B cell (primary cell): ENCODE measurements around the gene ARHGAP42.

Source experiments
- EZH2 ChIP-seq: IDR thresholded peaks from 2 replicates; pipeline ENCODE4 v1.6.1; 2012; ENCODE audit warnings: borderline replicate concordance, low read depth, mild to moderate bottlenecking, moderate library complexity, low read length; ENCODE audit not compliant: insufficient read depth, poor library complexity, severe bottlenecking
- TF ChIP-seq, protein P1 (sequence below): fragments of 200-600 bp; IDR thresholded peaks from one replicate; pipeline ENCODE4 v1.8.0; 2022; ENCODE audit warnings: antibody characterized with exemption, mild to moderate bottlenecking

DNA sequence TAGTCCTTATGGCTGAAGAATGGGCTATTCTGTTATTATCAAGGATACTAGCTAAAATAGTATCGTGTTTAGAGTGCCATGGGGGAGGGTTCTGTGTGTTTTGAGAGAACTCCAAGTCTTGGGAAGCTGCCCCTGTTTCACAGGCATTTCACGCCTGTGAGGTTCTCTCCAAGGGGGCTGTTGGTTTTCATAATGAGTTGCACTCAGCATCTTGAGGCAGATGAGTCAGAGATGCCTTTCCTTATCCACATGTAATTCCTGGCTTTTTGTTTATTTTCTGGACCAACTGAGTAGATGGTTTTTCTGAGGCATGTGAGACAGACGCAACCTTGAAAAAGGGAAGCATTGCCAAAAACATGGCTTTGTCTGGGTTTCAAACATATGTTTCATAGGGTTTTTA, 203.7 kb downstream of the ARHGAP42 start:
- TF ChIP-seq, protein P1, sequence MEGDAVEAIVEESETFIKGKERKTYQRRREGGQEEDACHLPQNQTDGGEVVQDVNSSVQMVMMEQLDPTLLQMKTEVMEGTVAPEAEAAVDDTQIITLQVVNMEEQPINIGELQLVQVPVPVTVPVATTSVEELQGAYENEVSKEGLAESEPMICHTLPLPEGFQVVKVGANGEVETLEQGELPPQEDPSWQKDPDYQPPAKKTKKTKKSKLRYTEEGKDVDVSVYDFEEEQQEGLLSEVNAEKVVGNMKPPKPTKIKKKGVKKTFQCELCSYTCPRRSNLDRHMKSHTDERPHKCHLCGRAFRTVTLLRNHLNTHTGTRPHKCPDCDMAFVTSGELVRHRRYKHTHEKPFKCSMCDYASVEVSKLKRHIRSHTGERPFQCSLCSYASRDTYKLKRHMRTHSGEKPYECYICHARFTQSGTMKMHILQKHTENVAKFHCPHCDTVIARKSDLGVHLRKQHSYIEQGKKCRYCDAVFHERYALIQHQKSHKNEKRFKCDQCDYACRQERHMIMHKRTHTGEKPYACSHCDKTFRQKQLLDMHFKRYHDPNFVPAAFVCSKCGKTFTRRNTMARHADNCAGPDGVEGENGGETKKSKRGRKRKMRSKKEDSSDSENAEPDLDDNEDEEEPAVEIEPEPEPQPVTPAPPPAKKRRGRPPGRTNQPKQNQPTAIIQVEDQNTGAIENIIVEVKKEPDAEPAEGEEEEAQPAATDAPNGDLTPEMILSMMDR, result no peak
- no peak for TF ChIP-seq EZH2
